Lung (tissue), 12 donors: ENCODE measurements around the gene MLLT6. TPM values are rescaled to one million over a fixed set of nuclear protein-coding genes. Genes with fewer than 3 reads are reported as not detected.
A peak's percentile ranks its signal among the peaks of the same experiment; 100 is the strongest.

Experiments
- ATAC-seq: fragments of 200-7000 bp; cut with Tn5 transposase; one replicate; pipeline ENCODE4 v1.9.1; 2020; ENCODE audit warnings: moderate number of reproducible peaks; ENCODE audit not compliant: insufficient read depth, low FRiP score
- DNase-seq, 3 donors: peaks; one replicate each; pipeline ENCODE4 v3.0.0-alpha.2; 2013 to 2017
- H3K27ac ChIP-seq, 2 donors: one replicate each; pipeline ENCODE4 v1.5.1; 2013; ENCODE audit warnings: mild to moderate bottlenecking in 2 of 2, moderate library complexity in 2 of 2, control low read depth in 1 of 2, inconsistent platforms in 1 of 2, low read depth in 1 of 2, low read length in 1 of 2
- H3K27me3 ChIP-seq, 3 donors: one replicate each; pipeline ENCODE4 v1.5.1; 2013; ENCODE audit warnings: low read length in 2 of 3; ENCODE audit not compliant: control insufficient read depth in 3 of 3, insufficient read depth in 3 of 3
- H3K36me3 ChIP-seq, 4 donors: one replicate each; pipeline ENCODE4 v1.5.1; 2013; ENCODE audit warnings: low read length in 4 of 4, mild to moderate bottlenecking in 1 of 4, moderate library complexity in 1 of 4; ENCODE audit not compliant: control insufficient read depth in 4 of 4, insufficient read depth in 4 of 4
- H3K4me1 ChIP-seq, 5 donors: one replicate each; pipeline ENCODE4 v1.5.1; 2013; ENCODE audit warnings: low read length in 5 of 5, mild to moderate bottlenecking in 2 of 5, moderate library complexity in 1 of 5; ENCODE audit not compliant: control insufficient read depth in 5 of 5, insufficient read depth in 5 of 5
- H3K4me3 ChIP-seq: one replicate; pipeline ENCODE4 v1.5.1; 2013; ENCODE audit warnings: mild to moderate bottlenecking, control low read depth, moderate library complexity
- H3K9ac ChIP-seq, 2 donors: one replicate each; pipeline ENCODE4 v1.5.1; 2013; ENCODE audit warnings: low read length in 2 of 2, control low read depth in 1 of 2; ENCODE audit not compliant: insufficient read depth in 1 of 2
- H3K9me3 ChIP-seq, 4 donors: one replicate each; pipeline ENCODE4 v1.5.1; 2013; ENCODE audit warnings: low read length in 3 of 4, mild to moderate bottlenecking in 1 of 4, moderate library complexity in 1 of 4; ENCODE audit not compliant: control insufficient read depth in 4 of 4, insufficient read depth in 3 of 4
- CTCF ChIP-seq: IDR thresholded peaks from 2 replicates; pipeline ENCODE4 v1.5.1; 2012; ENCODE audit warnings: mild to moderate bottlenecking; ENCODE audit errors: control extremely low read depth, extremely low read depth
- WGBS, 2 donors: extraction: QIAGEN DNeasy Blood & Tissue Kit; methylation state at CpG; one replicate each; pipeline ENCODE4 v1.1.7; 2013; 5-methylcytosine and 5-hydroxymethylcytosine counted together
- polyA plus RNA-seq, 2 donors: library from polyadenylated mRNA; stranded (reverse); fragments of 200-250 nt; gene quantifications; one replicate each; pipeline ENCODE4 v1.2.1, GENCODE V29; 2013
- total RNA-seq, 2 donors: library from RNA; depleted of rRNA in 1 of 2; stranded (reverse); fragments of >200 nt in 1 of 2; gene quantifications; one replicate each; pipeline ENCODE4 v1.2.1, GENCODE V29; 2014 to 2021
- donor health status: control.
- donor health status: control.
- donor health status: Bipolar disorder and iron deficiency.
- donor health status: healthy.
- donor health status: DM: yes; HTN: yes; CAD: no.

MLLT6 gene
- total and polyA plus RNA-seq, 4 donors, result 64.0 to 108 (median 70.3) TPM

GRCh38 chr17:38674014-38674748 lies 30.9 kb upstream of the MLLT6 start:
- no peak for ATAC-seq
- Histone ChIP-seq H3K9me3 (no peaks in the 10 kb centered on the region), H3K4me3 (peak overlapping the region; percentile 44), H3K9ac (no peak overlapping the region), H3K36me3 (no peaks in the 10 kb centered on the region), H3K27me3 (peaks cover 4 to 53% (median 52%) of the 10 kb centered on the region in 3 donors), H3K27ac (no peak overlapping the region), H3K4me1 (peaks cover 0 to 11% (median 0%) of the 10 kb centered on the region in 5 donors)
- DNase-seq, result no peak
- no peak for TF ChIP-seq CTCF
- 0 to 1% methylated on average over 60 to 85 of the region's 85 CpGs for WGBS, 2 donors

GRCh38 chr17:38674749-38675615 lies 30.1 kb upstream of the MLLT6 start, which contains the start of gene EPOP:
Gene EPOP (minus strand): TSS chr17:38674957. CDS start chr17:38674495, 462 bp downstream.
- no peak within 1 kb of the TSS for H3K27ac ChIP-seq
- no peaks in the 10 kb centered on the region for H3K36me3 ChIP-seq
- peak within 1 kb of the TSS; percentile 44 for H3K4me3 ChIP-seq
- H3K9me3 ChIP-seq, result no peaks in the 10 kb centered on the region
- DNase-seq, result peak; percentile 81 to 88 (median 84)
- TF ChIP-seq CTCF, result no peak
- peak; percentile 91 for ATAC-seq
- no peak within 1 kb of the TSS for H3K9ac ChIP-seq
- WGBS, 2 donors, result 4 to 5% methylated on average over 61 to 80 of the region's 80 CpGs
- peaks cover 4 to 45% (median 44%) of the 10 kb centered on the region in 3 donors for H3K27me3 ChIP-seq
- H3K4me1 ChIP-seq, result peaks cover 0 to 11% (median 0%) of the 10 kb centered on the region in 5 donors

DNA sequence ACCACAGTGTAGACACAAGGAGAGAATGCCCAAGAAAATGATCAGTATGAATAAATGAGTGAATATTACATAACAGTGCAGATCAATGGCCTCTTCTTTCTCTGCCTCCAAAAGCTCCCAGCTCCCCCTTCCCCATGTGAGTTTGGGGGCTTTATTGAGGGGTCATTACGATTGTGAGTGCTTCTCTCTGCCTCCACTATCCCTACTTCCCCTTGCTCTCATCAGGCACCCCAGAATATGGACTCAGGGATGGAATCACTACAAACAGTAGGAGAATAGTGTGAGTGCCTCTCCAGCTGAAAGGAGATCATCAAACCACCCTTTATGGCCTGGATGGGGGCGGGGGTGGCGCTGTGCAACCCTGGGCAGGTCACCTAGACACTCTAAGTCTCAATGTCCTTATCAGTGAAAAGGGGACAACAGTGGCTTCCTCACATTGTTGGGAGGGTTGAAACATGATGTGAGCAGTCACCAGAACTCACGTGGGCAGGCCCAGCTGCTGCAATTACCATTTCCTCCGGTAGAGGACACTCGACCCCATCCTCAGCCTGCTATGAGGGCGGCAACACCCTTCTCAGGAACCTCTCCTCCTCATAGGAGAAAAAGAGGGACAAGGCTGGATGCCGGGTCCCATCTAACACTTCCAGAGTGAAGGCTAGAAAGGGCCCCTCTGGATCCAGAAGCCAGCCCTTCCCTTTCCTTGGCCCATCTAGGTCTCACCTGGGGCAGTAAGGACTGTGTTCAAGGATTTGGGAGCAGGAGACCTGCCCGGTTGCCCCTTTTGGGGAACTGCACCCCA lies 28.2 kb upstream of the MLLT6 start:
- H3K4me3 ChIP-seq, result no peak overlapping the region
- H3K4me1 ChIP-seq, result peaks cover 0 to 9% (median 0%) of the 10 kb centered on the region in 5 donors
- H3K9ac ChIP-seq, result no peak overlapping the region
- no peaks in the 10 kb centered on the region for H3K36me3 ChIP-seq
- DNase-seq (peak; percentile 88 to 89 (median 88)), ATAC-seq (peak; percentile 49)
- 10 to 12% methylated on average over 9 of the region's 9 CpGs for WGBS, 2 donors
- peak overlapping the region in 1 of 2 donors; percentile 42 for H3K27ac ChIP-seq
- peak; percentile 99 for TF ChIP-seq CTCF
- H3K27me3 ChIP-seq, result peaks cover 4 to 28% (median 26%) of the 10 kb centered on the region in 3 donors
- no peaks in the 10 kb centered on the region for H3K9me3 ChIP-seq
